GM13977 (cell line): ENCODE results near the gene CMIP.

Source experiments
- DNase-seq: peaks from one replicate; pipeline ENCODE4 v3.0.0; 2012; ENCODE audit warnings: low spot score
- CTCF ChIP-seq: IDR thresholded peaks from 2 replicates; pipeline ENCODE4 v1.5.1; 2012; ENCODE audit warnings: mild to moderate bottlenecking, control low read depth; ENCODE audit not compliant: insufficient read depth; ENCODE audit errors: extremely low read depth, missing control alignments
- in situ Hi-C: fragments of 300-500 bp; cut with MboI; formaldehyde crosslinking; loops from one replicate; pipeline ENCODE4 v1.12.0; 2022; ENCODE audit warnings: low sequenced_read_pairs, low pct_unique_long_range_greater_than_20kb, mixed read lengths, inconsistent platforms; ENCODE audit not compliant: unreplicated experiment

The CMIP gene

GRCh38 chr16:81642943-81643342, 198.3 kb downstream of the CMIP start:
- no peak for TF ChIP-seq CTCF
- DNase-seq, result no peak
- in situ Hi-C loops, result no loop called here

GRCh38 chr16:81645266-81645694, 200.7 kb downstream of the CMIP start:
- DNase-seq, result no peak
- in situ Hi-C loops, result no loop called here
- no peak for TF ChIP-seq CTCF

- no peak for DNase-seq
- in situ Hi-C loops, result no loop called here
- TF ChIP-seq CTCF, result no peak
Measured at GRCh38 chr16:81645925-81646324, 201.3 kb downstream of the CMIP start.

- TF ChIP-seq CTCF, result no peak
- in situ Hi-C loops, result no loop called here
- DNase-seq, result no peak
Measured at GRCh38 chr16:81646561-81646960, 202.0 kb downstream of the CMIP start.

GRCh38 chr16:81647527-81647926, 202.9 kb downstream of the CMIP start:
- TF ChIP-seq CTCF, result no peak
- DNase-seq, result no peak
- in situ Hi-C loops, result no loop called here

- in situ Hi-C loops, result no loop called here
- no peak for TF ChIP-seq CTCF
- DNase-seq, result no peak
Measured at GRCh38 chr16:81649561-81650184, 205.1 kb downstream of the CMIP start.
